ENCODE measurements around the gene ZNF223. TPM values are rescaled to one million over a fixed set of nuclear protein-coding genes. Genes with fewer than 3 reads are reported as not detected.

ZNF223 gene
- total RNA-seq, 2 experiments from 2014 or later = 0.40 to 0.50 TPM

- ChIA-PET POLR2A (no interaction called here), CTCF (no interaction called here)
- no peaks in the 10 kb centered on the region for H3K27me3 Mint-ChIP-seq
- H3K4me1 Mint-ChIP-seq = no peaks in the 10 kb centered on the region
- H3K36me3 Mint-ChIP-seq (ENCODE audit: low read depth) = peaks cover 53% of the 10 kb centered on the region
- no peak overlapping the region for H3K4me3 Mint-ChIP-seq
- peaks cover 64% of the 10 kb centered on the region for H3K9me3 Mint-ChIP-seq
- H3K27ac Mint-ChIP-seq = no peak overlapping the region
- no peak for DNase-seq
Measured at GRCh38 chr19:44032001-44032610, 19.7 kb upstream of the ZNF223 start.

GRCh38 chr19:44042147-44042546, 9.7 kb upstream of the ZNF223 start:
- ChIA-PET POLR2A (no interaction called here), CTCF (no interaction called here)
- Mint-ChIP-seq H3K27me3 (peaks cover 2% of the 10 kb centered on the region), H3K9me3 (peaks cover 39% of the 10 kb centered on the region), H3K4me3 (no peak overlapping the region), H3K36me3 (ENCODE audit: low read depth) (no peaks in the 10 kb centered on the region), H3K4me1 (no peaks in the 10 kb centered on the region), H3K27ac (no peak overlapping the region)
- no peak for DNase-seq

GRCh38 chr19:44050740-44051649, 841 bp upstream of the ZNF223 start:
- Mint-ChIP-seq H3K4me1 (peaks cover 16% of the 10 kb centered on the region), H3K4me3 (peak overlapping the region; percentile 64), H3K9me3 (peaks cover 44% of the 10 kb centered on the region), H3K27ac (no peak overlapping the region), H3K36me3 (ENCODE audit: low read depth) (peaks cover 9% of the 10 kb centered on the region), H3K27me3 (peaks cover 3% of the 10 kb centered on the region)
- no peak for DNase-seq
- ChIA-PET CTCF (interaction anchor here (0.6 kb wide), 1 partner anchor 640 kb away, joined by 4 read pairs; no protein-coding TSS in a partner anchor), POLR2A (no interaction called here)

GRCh38 chr19:44055870-44056269, 4.0 kb downstream of the ZNF223 start:
- CTCF ChIA-PET = no interaction called here
- Mint-ChIP-seq H3K4me3 (no peak overlapping the region), H3K27me3 (peaks cover 2% of the 10 kb centered on the region), H3K36me3 (ENCODE audit: low read depth) (peaks cover 9% of the 10 kb centered on the region), H3K4me1 (peaks cover 15% of the 10 kb centered on the region), H3K9me3 (peaks cover 51% of the 10 kb centered on the region), H3K27ac (no peak overlapping the region)
- POLR2A ChIA-PET = no interaction called here
- DNase-seq = no peak

- Mint-ChIP-seq H3K27ac (no peak overlapping the region), H3K36me3 (ENCODE audit: low read depth) (peaks cover 3% of the 10 kb centered on the region), H3K9me3 (peaks cover 46% of the 10 kb centered on the region), H3K27me3 (no peaks in the 10 kb centered on the region), H3K4me3 (no peak overlapping the region), H3K4me1 (no peaks in the 10 kb centered on the region)
- CTCF ChIA-PET = no interaction called here
- POLR2A ChIA-PET = no interaction called here
- DNase-seq = no peak
Measured at GRCh38 chr19:44059229-44059628, 7.4 kb downstream of the ZNF223 start.

GRCh38 chr19:44061038-44061437, 9.2 kb downstream of the ZNF223 start:
- Mint-ChIP-seq H3K9me3 (peaks cover 45% of the 10 kb centered on the region), H3K27ac (no peak overlapping the region), H3K36me3 (ENCODE audit: low read depth) (peaks cover under 1% of the 10 kb centered on the region), H3K4me3 (no peak overlapping the region), H3K27me3 (no peaks in the 10 kb centered on the region), H3K4me1 (no peaks in the 10 kb centered on the region)
- DNase-seq = no peak
- ChIA-PET CTCF (no interaction called here), POLR2A (no interaction called here)

GRCh38 chr19:44066305-44066704, 14.5 kb downstream of the ZNF223 start:
- Mint-ChIP-seq H3K4me1 (peaks cover 4% of the 10 kb centered on the region), H3K27me3 (no peaks in the 10 kb centered on the region), H3K9me3 (peaks cover 50% of the 10 kb centered on the region), H3K4me3 (no peak overlapping the region), H3K36me3 (ENCODE audit: low read depth) (peaks cover 16% of the 10 kb centered on the region), H3K27ac (no peak overlapping the region)
- CTCF ChIA-PET = no interaction called here
- POLR2A ChIA-PET = no interaction called here
- no peak for DNase-seq

GRCh38 chr19:44069415-44069814, 17.6 kb downstream of the ZNF223 start:
- H3K9me3 Mint-ChIP-seq = peaks cover 49% of the 10 kb centered on the region
- no peaks in the 10 kb centered on the region for H3K27me3 Mint-ChIP-seq
- ChIA-PET CTCF (no interaction called here), POLR2A (no interaction called here)
- H3K4me1 Mint-ChIP-seq = peaks cover 23% of the 10 kb centered on the region
- H3K27ac Mint-ChIP-seq = no peak overlapping the region
- DNase-seq = no peak
- no peak overlapping the region for H3K4me3 Mint-ChIP-seq
- H3K36me3 Mint-ChIP-seq (ENCODE audit: low read depth) = peaks cover 24% of the 10 kb centered on the region

- ChIA-PET POLR2A (no interaction called here), CTCF (interaction anchor here (1.5 kb wide), 1 partner anchor 23 kb away, joined by 4 read pairs; no protein-coding TSS in a partner anchor)
- Mint-ChIP-seq H3K27ac (peak within 1 kb of the TSS; percentile 17), H3K36me3 (ENCODE audit: low read depth) (peaks cover 17% of the 10 kb centered on the region), H3K4me1 (peaks cover 23% of the 10 kb centered on the region), H3K4me3 (peak within 1 kb of the TSS; percentile 81), H3K9me3 (peaks cover 41% of the 10 kb centered on the region), H3K27me3 (no peaks in the 10 kb centered on the region)
- DNase-seq = peak; percentile 77
Measured at GRCh38 chr19:44071824-44072542, 20.1 kb downstream of the ZNF223 start, which contains the start of gene ZNF284. TSS of gene ZNF284 (plus strand) at chr19:44072159. CDS start at chr19:44076390, 4,231 bp downstream.

- no peak for DNase-seq
- Mint-ChIP-seq H3K27me3 (no peaks in the 10 kb centered on the region), H3K36me3 (ENCODE audit: low read depth) (peaks cover 19% of the 10 kb centered on the region), H3K4me1 (peaks cover 23% of the 10 kb centered on the region), H3K27ac (no peak overlapping the region), H3K4me3 (peak overlapping the region; percentile 81), H3K9me3 (peaks cover 36% of the 10 kb centered on the region)
- ChIA-PET POLR2A (no interaction called here), CTCF (interaction anchor here (1.5 kb wide), 1 partner anchor 23 kb away, joined by 4 read pairs; no protein-coding TSS in a partner anchor)
Measured at GRCh38 chr19:44072543-44073401, 20.9 kb downstream of the ZNF223 start.

GRCh38 chr19:44076325-44076724, 24.5 kb downstream of the ZNF223 start:
- peaks cover 19% of the 10 kb centered on the region for H3K9me3 Mint-ChIP-seq
- H3K27ac Mint-ChIP-seq = no peak overlapping the region
- ChIA-PET POLR2A (no interaction called here), CTCF (no interaction called here)
- H3K4me3 Mint-ChIP-seq = no peak overlapping the region
- no peak for DNase-seq
- peaks cover 19% of the 10 kb centered on the region for H3K36me3 Mint-ChIP-seq (ENCODE audit: low read depth)
- peaks cover 19% of the 10 kb centered on the region for H3K4me1 Mint-ChIP-seq
- no peaks in the 10 kb centered on the region for H3K27me3 Mint-ChIP-seq

GRCh38 chr19:44092108-44092507, 40.3 kb downstream of the ZNF223 start:
- Mint-ChIP-seq H3K36me3 (ENCODE audit: low read depth) (peaks cover 15% of the 10 kb centered on the region), H3K9me3 (peaks cover 12% of the 10 kb centered on the region), H3K27ac (no peak overlapping the region), H3K4me1 (peaks cover 13% of the 10 kb centered on the region), H3K27me3 (no peaks in the 10 kb centered on the region), H3K4me3 (no peak overlapping the region)
- ChIA-PET POLR2A (no interaction called here), CTCF (no interaction called here)
- no peak for DNase-seq

Data from activated CD4-positive, alpha-beta memory T cell treated with anti-CD3 and anti-CD28 coated beads, Interleukin-2, amount 10 ng/mL, durations not matched to agents 7 days and 5 days (primary cell).